GM10847 (cell line): ENCODE measurements around the gene DHRS7B.

Experiments
- POLR2A ChIP-seq: IDR thresholded peaks from 2 replicates; pipeline ENCODE4 v1.6.1; 2011; ENCODE audit not compliant: insufficient read length; ENCODE audit errors: extremely low read depth

Gene DHRS7B, protein sequence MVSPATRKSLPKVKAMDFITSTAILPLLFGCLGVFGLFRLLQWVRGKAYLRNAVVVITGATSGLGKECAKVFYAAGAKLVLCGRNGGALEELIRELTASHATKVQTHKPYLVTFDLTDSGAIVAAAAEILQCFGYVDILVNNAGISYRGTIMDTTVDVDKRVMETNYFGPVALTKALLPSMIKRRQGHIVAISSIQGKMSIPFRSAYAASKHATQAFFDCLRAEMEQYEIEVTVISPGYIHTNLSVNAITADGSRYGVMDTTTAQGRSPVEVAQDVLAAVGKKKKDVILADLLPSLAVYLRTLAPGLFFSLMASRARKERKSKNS

DNA sequence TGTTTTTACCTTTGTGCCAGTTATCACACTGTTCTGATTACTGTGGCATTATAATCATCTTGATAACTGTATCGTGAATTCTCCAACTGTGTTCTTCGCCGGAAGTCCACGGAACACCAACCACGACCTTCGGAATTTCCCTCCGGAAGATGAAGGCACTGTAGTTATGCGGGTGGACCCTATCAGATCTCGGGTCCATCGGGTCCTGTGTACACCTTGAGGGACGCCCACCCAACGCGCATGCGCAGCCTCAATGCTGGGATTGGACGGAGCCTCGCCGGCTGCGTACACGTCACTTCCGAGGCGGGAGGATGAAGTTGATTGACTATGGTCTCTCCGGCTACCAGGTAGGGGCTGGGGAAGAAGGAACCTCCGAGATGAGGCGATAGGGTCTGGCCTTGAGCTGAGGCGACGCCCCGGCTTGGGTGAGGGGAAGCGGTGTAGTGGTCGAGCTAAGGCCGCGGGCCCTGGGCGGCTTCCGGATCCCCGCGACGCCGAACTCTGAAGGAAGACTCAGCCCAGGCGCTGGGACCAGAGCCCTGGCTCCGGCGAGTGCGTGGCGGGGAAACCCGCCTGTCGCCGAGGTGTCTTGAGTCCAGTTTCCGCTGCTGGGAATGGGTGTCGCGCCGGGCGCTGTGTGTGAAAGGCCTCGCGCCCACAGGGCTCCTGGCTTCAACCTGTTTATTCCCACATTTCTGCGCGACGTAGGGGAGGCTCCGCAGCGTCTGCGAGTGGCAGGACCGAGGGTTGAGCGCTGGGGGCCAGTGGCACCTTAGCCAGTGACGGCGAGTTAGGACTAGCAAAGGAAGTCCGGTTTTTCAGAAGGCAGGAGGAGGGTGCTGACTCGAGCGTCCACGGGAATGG, at the start of gene DHRS7B:
TSS of gene DHRS7B (plus strand) at position 320 of the 864 bp plus-strand sequence. CDS start at position 328, 8 bp downstream.
- peak; percentile 76 for TF ChIP-seq POLR2A

DNA sequence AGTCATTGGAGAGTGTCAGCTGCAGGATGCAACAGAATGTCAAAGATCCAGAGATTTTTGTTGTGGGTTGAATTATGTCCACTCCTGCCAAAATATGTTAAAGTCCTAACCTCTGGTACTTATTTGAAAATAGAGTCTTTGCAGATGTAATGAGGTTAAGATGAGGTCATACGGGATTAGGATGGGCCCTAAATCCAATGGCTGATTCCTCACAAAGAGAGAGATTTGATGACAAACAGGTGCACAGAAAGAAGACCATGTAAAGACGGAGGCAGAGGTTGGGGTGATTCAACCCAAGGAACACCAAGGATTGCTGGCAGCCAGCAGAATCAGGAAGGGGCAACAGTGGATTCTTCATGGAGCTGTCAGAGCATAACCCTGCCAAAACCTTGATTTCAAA, 49.5 kb upstream of the DHRS7B start:
- TF ChIP-seq POLR2A, result no peak

- no peak for TF ChIP-seq POLR2A
Measured at GRCh38 chr17:21078016-21078780, 48.6 kb upstream of the DHRS7B start.

- no peak for TF ChIP-seq POLR2A
Measured at GRCh38 chr17:21079196-21079595, 47.6 kb upstream of the DHRS7B start.

DNA sequence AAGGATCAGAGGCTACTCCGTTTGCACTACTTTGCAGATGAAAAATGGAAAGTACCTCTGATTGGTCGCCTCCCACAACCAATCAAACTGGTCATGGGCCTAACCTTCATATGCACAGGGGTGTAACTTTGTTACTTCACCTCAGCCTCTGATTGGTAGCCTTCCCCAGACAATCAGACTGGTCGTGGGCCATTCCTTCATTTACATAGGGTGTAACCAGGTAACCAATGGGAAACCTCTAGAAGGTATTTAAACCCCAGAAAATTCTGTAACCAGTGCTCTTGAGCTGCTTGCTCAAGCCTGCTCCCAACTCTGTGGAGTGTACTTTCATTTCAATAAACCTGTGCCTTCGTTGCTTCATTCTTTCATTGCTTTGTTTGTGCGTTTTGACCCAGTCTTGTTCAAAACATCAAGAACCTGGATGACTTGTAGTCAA, 44.7 kb upstream of the DHRS7B start:
- no peak for TF ChIP-seq POLR2A

GRCh38 chr17:21085707-21086106, 41.1 kb upstream of the DHRS7B start:
- TF ChIP-seq POLR2A, result no peak

- TF ChIP-seq POLR2A, result no peak
Measured at GRCh38 chr17:21089145-21089544, 37.6 kb upstream of the DHRS7B start.

DNA sequence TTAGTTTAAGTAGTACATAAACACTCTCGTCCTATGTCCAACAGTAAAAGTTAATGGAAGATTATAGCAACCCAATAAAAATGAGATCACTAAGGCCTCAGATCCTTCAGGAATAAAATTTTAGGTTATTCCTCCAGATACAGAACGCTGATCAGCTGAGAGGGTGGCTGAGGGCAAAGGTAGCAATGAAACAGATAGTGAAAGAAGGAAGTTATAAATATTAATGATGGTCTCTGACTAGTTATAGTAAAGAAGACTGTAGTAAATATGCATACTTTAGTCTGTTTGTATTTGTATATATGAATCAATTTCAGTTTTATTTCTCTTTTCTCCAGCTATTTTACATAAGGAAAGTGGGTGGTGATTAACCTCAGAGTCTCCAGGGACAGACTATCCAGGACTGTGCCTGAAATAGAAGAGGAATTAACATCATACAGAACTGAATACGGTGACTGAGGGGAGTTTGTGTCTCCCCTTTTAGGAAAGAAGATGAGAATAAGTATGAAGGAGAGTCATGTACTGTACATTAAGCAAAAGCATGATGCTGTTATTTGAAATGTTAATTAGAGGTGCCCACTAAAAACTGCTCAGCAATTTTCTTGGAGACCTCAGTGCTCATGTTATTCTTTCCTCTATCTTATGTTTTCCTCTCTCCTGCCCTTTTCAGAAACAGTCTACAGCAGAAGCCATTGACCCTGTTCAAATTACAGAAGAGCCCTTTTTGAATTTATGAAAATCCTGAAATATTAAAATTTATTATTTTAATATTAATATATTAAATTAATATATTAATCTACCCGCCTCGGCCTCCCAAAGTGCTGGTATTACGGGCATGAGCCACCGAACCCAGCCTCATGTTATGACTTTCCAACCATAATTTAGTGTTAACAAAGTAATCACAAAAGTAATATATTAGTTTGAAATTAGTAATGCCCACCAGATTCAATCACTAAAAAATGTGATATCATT, 36.5 kb upstream of the DHRS7B start:
- no peak for TF ChIP-seq POLR2A

DNA sequence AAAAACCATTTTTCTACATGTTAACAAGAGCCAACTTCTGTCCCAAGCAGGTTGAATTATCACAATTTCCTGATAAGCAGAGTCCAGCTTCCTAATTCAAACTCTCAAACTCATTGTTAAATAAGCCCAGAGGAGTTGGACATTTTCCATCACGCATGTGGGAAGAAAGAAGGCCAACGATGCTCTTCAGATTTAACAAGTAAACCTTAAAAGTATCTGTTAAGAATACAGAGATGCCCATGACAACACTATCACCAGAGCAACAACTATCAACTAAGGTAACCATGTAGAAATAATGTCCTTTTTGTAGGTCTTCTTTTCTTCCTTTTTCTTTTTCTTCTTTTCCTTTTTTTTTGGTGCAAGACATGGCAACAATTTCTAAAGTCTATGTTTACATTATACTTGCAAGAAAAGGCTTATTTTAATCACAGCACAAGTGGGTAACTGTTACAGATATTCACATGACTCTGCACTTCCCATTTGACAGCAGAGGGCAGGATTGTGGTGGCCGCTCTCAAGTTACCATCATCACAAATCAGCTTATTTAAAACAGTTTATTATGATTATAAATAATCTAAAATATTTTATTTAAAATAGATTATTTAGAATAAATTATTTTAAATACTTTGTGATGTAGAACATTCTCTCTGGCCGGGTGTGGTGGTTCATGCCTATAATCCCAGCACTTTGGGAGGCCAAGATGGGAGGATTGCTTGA, 35.7 kb upstream of the DHRS7B start:
- no peak for TF ChIP-seq POLR2A

DNA sequence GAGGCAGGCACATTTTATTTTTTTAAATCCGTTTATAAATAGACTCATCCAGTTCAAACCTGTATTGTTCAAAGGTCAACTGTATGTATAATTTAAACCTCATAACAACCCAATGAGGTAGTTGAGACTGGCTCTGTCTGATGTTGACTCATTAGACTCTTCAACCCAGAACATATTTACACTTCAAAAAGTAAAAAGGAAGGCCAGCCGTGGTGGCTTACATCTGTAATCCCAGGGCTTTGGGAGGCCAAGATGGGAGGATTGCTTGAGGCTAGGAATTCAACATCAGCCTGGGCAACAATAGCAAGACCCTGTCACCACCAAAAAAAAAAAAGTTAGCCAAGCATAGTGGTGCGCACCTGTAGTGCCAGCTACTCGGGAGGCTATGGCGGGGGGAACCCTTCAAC, 32.5 kb upstream of the DHRS7B start:
- TF ChIP-seq POLR2A, result no peak

DNA sequence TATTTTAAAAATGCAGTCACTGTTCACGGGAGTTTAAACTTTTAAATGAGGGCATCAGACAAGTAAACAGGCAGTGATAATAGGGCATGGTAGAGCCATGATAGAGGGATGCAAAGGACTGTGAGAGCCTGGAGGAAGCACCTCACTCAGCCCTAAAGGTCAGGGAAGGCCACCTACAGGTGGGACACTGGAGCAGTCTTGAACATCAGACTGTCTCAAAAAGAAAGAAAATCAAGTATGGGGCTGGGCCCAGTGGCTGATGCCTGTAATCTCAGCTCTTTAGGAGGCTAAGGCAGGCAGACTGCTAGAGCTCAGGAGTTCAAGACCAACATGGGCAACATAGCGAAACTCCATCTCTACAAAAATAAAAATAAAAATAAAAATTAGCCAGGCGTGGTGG, 31.0 kb upstream of the DHRS7B start:
- TF ChIP-seq POLR2A, result no peak

GRCh38 chr17:21096874-21097273, 29.9 kb upstream of the DHRS7B start:
- no peak for TF ChIP-seq POLR2A

DNA sequence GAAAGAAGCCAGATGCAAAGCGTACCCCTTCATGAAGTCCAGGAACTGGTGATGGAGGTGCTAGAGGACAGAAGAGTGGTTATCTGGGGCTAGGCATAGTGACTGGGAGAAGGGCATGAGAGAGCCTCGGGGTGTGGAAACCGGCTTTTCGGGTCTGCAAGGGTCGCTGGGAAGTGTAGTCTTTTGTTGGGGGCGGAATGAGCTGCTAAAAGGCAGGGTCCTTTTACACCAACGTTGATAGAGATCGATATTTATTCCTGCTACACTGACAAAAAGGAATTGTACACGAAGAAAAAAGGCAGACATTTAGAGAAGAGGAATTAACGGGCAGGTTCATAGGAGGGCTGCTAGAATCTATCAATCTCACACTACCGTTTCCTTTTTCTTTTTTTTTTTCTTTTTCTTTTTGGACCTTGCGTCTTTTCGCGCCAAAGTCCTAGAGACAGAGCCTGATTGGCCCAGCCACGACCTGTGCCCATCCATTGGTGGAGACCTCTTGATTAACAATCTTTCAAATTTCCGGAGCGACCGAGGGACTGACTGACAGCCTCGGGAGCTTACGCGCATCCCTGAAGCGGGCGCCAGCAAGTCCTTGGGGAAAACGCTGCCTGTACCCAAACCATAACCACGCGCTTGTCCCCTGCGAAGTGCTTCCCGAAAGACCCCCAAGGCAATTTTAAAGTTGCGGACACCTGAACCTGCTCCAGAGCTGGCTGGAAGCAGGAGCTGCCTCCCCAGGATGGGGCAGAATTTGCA, 27.7 kb upstream of the DHRS7B start:
- TF ChIP-seq POLR2A, result no peak
